ENCODE results near the gene ACOX3. TPM values are rescaled to one million over a fixed set of nuclear protein-coding genes. Genes with fewer than 3 reads are reported as not detected.
A peak's percentile ranks its signal among the peaks of the same experiment; 100 is the strongest.

The ACOX3 gene
- total RNA-seq, 1 donor from 2014 or later: 44.1 TPM

- peak overlapping the region; percentile 90 for H3K4me3 Mint-ChIP-seq (ENCODE audit: unreplicated experiment)
- H3K36me3 Mint-ChIP-seq (ENCODE audit: low read depth, unreplicated experiment): peaks cover 16% of the 10 kb centered on the region
- peaks cover 6% of the 10 kb centered on the region for H3K9me3 Mint-ChIP-seq (ENCODE audit: unreplicated experiment)
- TF ChIP-seq CTCF (IDR thresholded peaks at IDR 0.05; ENCODE audit: unreplicated experiment): no peak
- peak overlapping the region; percentile 7 for H3K27ac Mint-ChIP-seq (ENCODE audit: unreplicated experiment)
- peaks cover 18% of the 10 kb centered on the region for H3K27me3 Mint-ChIP-seq (ENCODE audit: unreplicated experiment)
- peaks cover 58% of the 10 kb centered on the region for H3K4me1 Mint-ChIP-seq (ENCODE audit: unreplicated experiment)
- no peak for DNase-seq (ENCODE audit: low spot score)
Measured at GRCh38 chr4:8441499-8442091, 1.1 kb upstream of the ACOX3 start.

GRCh38 chr4:8439914-8440491 is 520 bp downstream of the ACOX3 start:
- no peak for DNase-seq (ENCODE audit: low spot score)
- Mint-ChIP-seq H3K9me3 (ENCODE audit: unreplicated experiment) (peaks cover 6% of the 10 kb centered on the region), H3K27ac (ENCODE audit: unreplicated experiment) (peak overlapping the region; percentile 99), H3K4me3 (ENCODE audit: unreplicated experiment) (peak overlapping the region; percentile 96), H3K4me1 (ENCODE audit: unreplicated experiment) (peaks cover 62% of the 10 kb centered on the region), H3K36me3 (ENCODE audit: low read depth, unreplicated experiment) (peaks cover 7% of the 10 kb centered on the region), H3K27me3 (ENCODE audit: unreplicated experiment) (peaks cover 17% of the 10 kb centered on the region)
- TF ChIP-seq CTCF (IDR thresholded peaks at IDR 0.05; ENCODE audit: unreplicated experiment): no peak

GRCh38 chr4:8439168-8439567 is 1.4 kb downstream of the ACOX3 start:
- no peak for DNase-seq (ENCODE audit: low spot score)
- H3K27me3 Mint-ChIP-seq (ENCODE audit: unreplicated experiment): peaks cover 17% of the 10 kb centered on the region
- H3K4me1 Mint-ChIP-seq (ENCODE audit: unreplicated experiment): peaks cover 66% of the 10 kb centered on the region
- no peak for TF ChIP-seq CTCF (IDR thresholded peaks at IDR 0.05; ENCODE audit: unreplicated experiment)
- H3K36me3 Mint-ChIP-seq (ENCODE audit: low read depth, unreplicated experiment): peaks cover 7% of the 10 kb centered on the region
- peaks cover 6% of the 10 kb centered on the region for H3K9me3 Mint-ChIP-seq (ENCODE audit: unreplicated experiment)
- peak overlapping the region; percentile 28 for H3K4me3 Mint-ChIP-seq (ENCODE audit: unreplicated experiment)
- peak overlapping the region; percentile 95 for H3K27ac Mint-ChIP-seq (ENCODE audit: unreplicated experiment)

- Mint-ChIP-seq H3K4me3 (ENCODE audit: unreplicated experiment) (peak overlapping the region; percentile 28), H3K27me3 (ENCODE audit: unreplicated experiment) (peaks cover 17% of the 10 kb centered on the region), H3K4me1 (ENCODE audit: unreplicated experiment) (peaks cover 66% of the 10 kb centered on the region), H3K9me3 (ENCODE audit: unreplicated experiment) (peaks cover 6% of the 10 kb centered on the region), H3K27ac (ENCODE audit: unreplicated experiment) (peak overlapping the region; percentile 95), H3K36me3 (ENCODE audit: low read depth, unreplicated experiment) (peaks cover 7% of the 10 kb centered on the region)
- TF ChIP-seq CTCF (IDR thresholded peaks at IDR 0.05; ENCODE audit: unreplicated experiment): no peak
- DNase-seq (ENCODE audit: low spot score): no peak
Measured at GRCh38 chr4:8438743-8439142, 1.8 kb downstream of the ACOX3 start.

GRCh38 chr4:8437281-8437680 is 3.2 kb downstream of the ACOX3 start:
- Mint-ChIP-seq H3K9me3 (ENCODE audit: unreplicated experiment) (peaks cover 6% of the 10 kb centered on the region), H3K4me1 (ENCODE audit: unreplicated experiment) (peaks cover 58% of the 10 kb centered on the region), H3K4me3 (ENCODE audit: unreplicated experiment) (peak overlapping the region; percentile 66), H3K27ac (ENCODE audit: unreplicated experiment) (peak overlapping the region; percentile 98), H3K27me3 (ENCODE audit: unreplicated experiment) (peaks cover 20% of the 10 kb centered on the region), H3K36me3 (ENCODE audit: low read depth, unreplicated experiment) (peaks cover 7% of the 10 kb centered on the region)
- peak; percentile 35 for TF ChIP-seq CTCF (IDR thresholded peaks at IDR 0.05; ENCODE audit: unreplicated experiment)
- peak; percentile 46 for DNase-seq (ENCODE audit: low spot score)
